Stomach (tissue), 9 donors: ENCODE measurements around the gene NUDT2. TPM values are rescaled to one million over a fixed set of nuclear protein-coding genes. Genes with fewer than 3 reads are reported as not detected.

ENCODE experiments used
- DNase-seq, 2 donors: peaks; one replicate each; pipeline versions ENCODE4 v3.0.0 to v3.0.0-alpha.2; 2013 to 2019
- H3K27ac ChIP-seq, 5 donors: fragments of 200-600 bp in 4 of 5; sonication (generic) in 4 of 5; one replicate each; pipeline ENCODE4 v1.5.1; 2013 to 2019; ENCODE audit warnings: mild to moderate bottlenecking in 1 of 5, moderate library complexity in 1 of 5
- H3K27me3 ChIP-seq, 3 donors: fragments of 200-600 bp; sonication (generic); one replicate each; pipeline ENCODE4 v1.5.1; 2017 to 2019; ENCODE audit warnings: mixed run types in 1 of 3
- H3K36me3 ChIP-seq, 4 donors: fragments of 200-600 bp; sonication (generic); 1 replicate in 3 of 4; 2 replicates in 1 of 4; pipeline ENCODE4 v1.5.1; 2016 to 2019
- H3K4me1 ChIP-seq, 4 donors: fragments of 200-600 bp; sonication (generic); one replicate each; pipeline ENCODE4 v1.5.1; 2016 to 2019
- H3K4me3 ChIP-seq, 4 donors: fragments of 200-600 bp; sonication (generic) in 3 of 4; one replicate each; pipeline ENCODE4 v1.5.1; 2016 to 2019; ENCODE audit warnings: mild to moderate bottlenecking in 1 of 4
- H3K9me3 ChIP-seq, 4 donors: fragments of 200-600 bp; sonication (generic); one replicate each; pipeline ENCODE4 v1.5.1; 2016 to 2019
- EP300 ChIP-seq: sonication (generic); formaldehyde crosslinking; IDR thresholded peaks from one replicate; pipeline ENCODE4 v1.6.1; 2017; ENCODE audit warnings: antibody characterized with exemption
- POLR2A ChIP-seq, 4 donors: fragments of 450-650 bp; IDR thresholded peaks; one replicate each; pipeline ENCODE4 v1.6.1; 2016; ENCODE audit warnings: antibody characterized with exemption in 4 of 4, control low read depth in 2 of 4, mild to moderate bottlenecking in 1 of 4, moderate library complexity in 1 of 4
- POLR2AphosphoS5 ChIP-seq, 3 donors: sonication (generic); formaldehyde crosslinking; IDR thresholded peaks; one replicate each; pipeline ENCODE4 v1.6.1; 2016; ENCODE audit warnings: antibody characterized with exemption in 3 of 3
- WGBS, 5 donors: extraction: QIAGEN DNeasy Blood & Tissue Kit in 3 of 5; methylation state at CpG; one replicate each; pipeline versions ENCODE4 v1.1.5 to v1.1.7; 2013 to 2018; 5-methylcytosine and 5-hydroxymethylcytosine counted together
- intact Hi-C: fragments of 100-400 bp; cut with DNase I; formaldehyde crosslinking; loops from one replicate; pipeline ENCODE4 v1.15.1; 2023; ENCODE audit warnings: low total_unique reads
- polyA plus RNA-seq, 3 donors: library from polyadenylated mRNA; stranded (reverse); fragments of 200-250 nt; gene quantifications; one replicate each; pipeline ENCODE4 v1.2.3, GENCODE V29; 2013
- total RNA-seq, 5 donors: library from RNA; depleted of rRNA; stranded (reverse); fragments of >200 nt; gene quantifications; one replicate each; pipeline versions ENCODE4 v1.1.0 to v1.2.3, GENCODE V29; 2014 to 2016
- TF ChIP-seq, protein P1 (sequence below), 7 experiments: fragments of 450-650 bp in 4 of 7; fragments of 200-600 bp in 3 of 7; sonication (generic) in 3 of 7; IDR thresholded peaks; one replicate each; pipeline ENCODE4 v1.5.1; 2016 to 2019; ENCODE audit warnings: antibody characterized with exemption in 7 of 7, control low read depth in 2 of 7, mild to moderate bottlenecking in 1 of 7
- donor health status: healthy with polysubstance abuse.
- donor health status: Bipolar disorder and iron deficiency.
- donor health status: healthy.

Gene NUDT2
- total and polyA plus RNA-seq, 8 donors, result 0.87 to 73.2 (median 23.1) TPM

DNA sequence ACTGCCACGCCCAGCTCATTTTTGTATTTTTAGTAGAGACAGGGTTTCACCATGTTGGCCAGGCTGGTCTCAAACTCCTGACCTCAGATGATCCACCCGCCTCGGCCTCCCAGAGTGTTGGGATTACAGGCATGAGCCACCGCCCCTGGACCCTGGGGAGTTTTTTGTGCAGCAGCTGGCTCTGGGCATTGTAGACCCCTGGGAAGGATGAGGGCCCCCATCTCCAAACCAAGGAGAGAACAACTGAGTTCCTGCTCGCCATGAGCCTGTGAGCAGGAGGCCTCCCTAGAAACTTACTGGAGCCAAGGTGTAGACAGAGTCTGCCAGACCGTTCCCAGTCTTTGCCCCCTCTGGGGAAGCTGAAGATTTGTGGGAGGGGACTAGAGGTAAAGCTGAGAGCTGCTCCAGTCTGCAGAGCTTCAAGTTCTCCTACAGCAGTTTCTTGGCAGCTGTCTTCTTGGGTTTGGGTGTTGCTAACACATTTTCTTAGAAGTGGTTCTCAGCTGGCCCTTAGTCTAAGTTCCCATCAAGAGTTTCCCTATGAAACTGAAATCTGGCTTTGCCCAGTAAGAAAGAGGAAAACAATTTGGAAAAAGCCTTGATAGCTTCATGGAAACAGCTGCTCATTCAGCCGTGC lies 12.4 kb downstream of the NUDT2 start:
- no peaks in the 10 kb centered on the region for H3K27me3 ChIP-seq
- DNase-seq, result peak in 1 of 2 donors; percentile 60
- H3K36me3 ChIP-seq, result peaks cover 0 to 61% (median 46%) of the 10 kb centered on the region in 4 donors
- TF ChIP-seq, protein P1, sequence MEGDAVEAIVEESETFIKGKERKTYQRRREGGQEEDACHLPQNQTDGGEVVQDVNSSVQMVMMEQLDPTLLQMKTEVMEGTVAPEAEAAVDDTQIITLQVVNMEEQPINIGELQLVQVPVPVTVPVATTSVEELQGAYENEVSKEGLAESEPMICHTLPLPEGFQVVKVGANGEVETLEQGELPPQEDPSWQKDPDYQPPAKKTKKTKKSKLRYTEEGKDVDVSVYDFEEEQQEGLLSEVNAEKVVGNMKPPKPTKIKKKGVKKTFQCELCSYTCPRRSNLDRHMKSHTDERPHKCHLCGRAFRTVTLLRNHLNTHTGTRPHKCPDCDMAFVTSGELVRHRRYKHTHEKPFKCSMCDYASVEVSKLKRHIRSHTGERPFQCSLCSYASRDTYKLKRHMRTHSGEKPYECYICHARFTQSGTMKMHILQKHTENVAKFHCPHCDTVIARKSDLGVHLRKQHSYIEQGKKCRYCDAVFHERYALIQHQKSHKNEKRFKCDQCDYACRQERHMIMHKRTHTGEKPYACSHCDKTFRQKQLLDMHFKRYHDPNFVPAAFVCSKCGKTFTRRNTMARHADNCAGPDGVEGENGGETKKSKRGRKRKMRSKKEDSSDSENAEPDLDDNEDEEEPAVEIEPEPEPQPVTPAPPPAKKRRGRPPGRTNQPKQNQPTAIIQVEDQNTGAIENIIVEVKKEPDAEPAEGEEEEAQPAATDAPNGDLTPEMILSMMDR (IDR thresholded peaks at IDR 0.05), result no peak
- no peak for TF ChIP-seq EP300
- TF ChIP-seq POLR2A (IDR thresholded peaks at IDR 0.05), result no peak
- TF ChIP-seq POLR2AphosphoS5 (IDR thresholded peaks at IDR 0.05), result no peak
- H3K9me3 ChIP-seq, result no peaks in the 10 kb centered on the region
- H3K27ac ChIP-seq, result peak overlapping the region; percentile 34 to 89 (median 84)
- 66 to 85% (median 83%) methylated on average over 7 of the region's 7 CpGs for whole genome bisulfite sequencing, 5 donors
- peaks cover 43 to 74% (median 57%) of the 10 kb centered on the region in 4 donors for H3K4me1 ChIP-seq
- intact Hi-C loops, result no loop called here
- H3K4me3 ChIP-seq, result no peak overlapping the region

DNA sequence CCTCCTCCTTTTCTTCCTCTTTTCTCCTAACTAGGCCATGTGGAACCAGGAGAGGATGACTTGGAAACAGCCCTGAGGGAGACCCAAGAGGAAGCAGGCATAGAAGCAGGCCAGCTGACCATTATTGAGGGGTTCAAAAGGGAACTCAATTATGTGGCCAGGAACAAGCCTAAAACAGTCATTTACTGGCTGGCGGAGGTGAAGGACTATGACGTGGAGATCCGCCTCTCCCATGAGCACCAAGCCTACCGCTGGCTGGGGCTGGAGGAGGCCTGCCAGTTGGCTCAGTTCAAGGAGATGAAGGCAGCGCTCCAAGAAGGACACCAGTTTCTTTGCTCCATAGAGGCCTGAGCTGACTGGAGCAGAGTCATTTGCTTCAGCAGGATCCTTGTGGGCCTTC lies 13.7 kb downstream of the NUDT2 start:
- DNase-seq, result peak; percentile 72 to 82
- Histone ChIP-seq H3K4me1 (peaks cover 43 to 85% (median 63%) of the 10 kb centered on the region in 4 donors), H3K27ac (peak overlapping the region; percentile 79 to 89 (median 84)), H3K9me3 (no peaks in the 10 kb centered on the region), H3K36me3 (peaks cover 0 to 52% (median 42%) of the 10 kb centered on the region in 4 donors), H3K4me3 (no peak overlapping the region), H3K27me3 (no peaks in the 10 kb centered on the region)
- TF ChIP-seq, protein P1 (IDR thresholded peaks at IDR 0.05), result no peak
- TF ChIP-seq POLR2A (IDR thresholded peaks at IDR 0.05) (no peak), EP300 (peak; percentile 80), POLR2AphosphoS5 (IDR thresholded peaks at IDR 0.05) (peak; percentile 30 to 72 (median 53))
- WGBS, 5 donors, result 22 to 54% (median 47%) methylated on average over 5 of the region's 5 CpGs
- intact Hi-C loops, result no loop called here

DNA sequence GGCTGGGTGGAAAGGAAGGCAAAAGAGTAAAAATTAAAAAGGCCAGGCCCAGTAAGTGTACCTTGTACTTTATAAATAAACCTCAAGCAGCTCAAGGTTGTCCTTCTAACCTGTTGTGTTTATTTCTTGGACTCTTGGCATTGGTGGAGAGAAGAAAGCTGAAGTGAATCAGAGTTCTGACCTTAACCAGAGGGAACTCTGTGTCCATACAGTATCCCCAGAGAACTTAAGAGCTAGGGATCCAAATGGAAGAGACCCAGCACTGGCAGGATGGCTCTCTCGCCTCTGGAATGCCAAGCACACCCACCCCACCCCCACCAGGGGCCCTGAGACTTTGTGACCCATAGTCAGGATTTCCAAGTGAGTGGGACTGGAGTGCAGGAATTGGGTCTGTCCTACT lies 14.2 kb downstream of the NUDT2 start:
- TF ChIP-seq, protein P1 (IDR thresholded peaks at IDR 0.05), result no peak
- TF ChIP-seq POLR2A (IDR thresholded peaks at IDR 0.05) (no peak), POLR2AphosphoS5 (IDR thresholded peaks at IDR 0.05) (peak in 2 of 3 donors; percentile 37 to 50), EP300 (no peak)
- Histone ChIP-seq H3K27ac (peak overlapping the region; percentile 79 to 89 (median 85)), H3K27me3 (no peaks in the 10 kb centered on the region), H3K4me3 (no peak overlapping the region), H3K4me1 (peaks cover 43 to 88% (median 61%) of the 10 kb centered on the region in 4 donors), H3K9me3 (no peaks in the 10 kb centered on the region), H3K36me3 (peaks cover 0 to 50% (median 40%) of the 10 kb centered on the region in 4 donors)
- 32 to 60% (median 43%) methylated on average over 1 of the region's 1 CpG for WGBS, 5 donors
- intact Hi-C loops, result no loop called here
- no peak for DNase-seq

DNA sequence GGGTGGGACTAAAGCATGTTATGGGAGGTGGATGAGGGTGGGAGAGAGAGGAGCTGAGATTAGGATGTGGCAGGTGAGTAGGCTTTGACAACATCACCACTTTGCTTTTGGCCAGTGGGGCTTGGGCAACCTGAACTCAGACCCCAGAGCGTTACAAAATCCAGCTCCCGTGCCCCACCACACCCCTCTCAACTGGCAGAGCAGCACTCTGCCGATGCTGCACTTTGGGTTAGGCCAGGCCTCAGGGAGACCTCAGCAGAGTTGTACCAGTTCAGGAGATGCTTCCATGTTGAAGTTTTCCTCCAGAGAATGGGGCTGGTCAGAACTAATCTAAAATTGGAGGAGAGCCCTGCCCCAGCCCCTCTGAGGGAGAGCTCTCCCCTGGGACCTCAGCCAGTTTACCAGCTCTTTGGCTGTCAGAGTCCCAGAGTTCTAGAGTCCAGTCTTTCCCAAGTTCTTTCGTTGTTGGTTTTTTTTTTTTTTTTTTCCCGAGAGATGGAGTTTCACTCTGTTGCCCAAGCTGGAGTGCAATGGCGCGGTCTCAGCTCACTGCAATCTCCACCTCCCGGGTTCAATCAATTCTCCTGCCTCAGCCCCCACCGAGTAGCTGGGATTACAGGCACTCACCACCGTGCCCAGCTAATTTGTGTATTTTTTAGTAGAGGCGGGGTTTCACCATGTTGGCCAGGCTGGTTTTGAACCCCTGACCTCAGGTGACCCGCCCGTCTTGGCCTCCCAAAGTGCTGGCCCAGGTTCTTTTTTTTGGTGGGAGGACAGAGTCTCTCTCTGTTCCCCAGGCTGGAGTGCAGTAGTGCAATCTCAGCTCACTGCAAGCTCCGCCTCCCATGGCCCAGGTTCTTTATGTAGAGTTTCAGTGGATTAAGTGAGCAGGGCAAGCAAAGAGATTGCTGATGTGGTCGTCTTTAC lies 17.8 kb downstream of the NUDT2 start:
- Histone ChIP-seq H3K4me1 (peaks cover 35 to 72% (median 45%) of the 10 kb centered on the region in 4 donors), H3K27ac (peak overlapping the region; percentile 2 to 89 (median 50)), H3K4me3 (no peak overlapping the region), H3K9me3 (no peaks in the 10 kb centered on the region), H3K36me3 (peaks cover 0 to 20% (median 8%) of the 10 kb centered on the region in 4 donors), H3K27me3 (no peaks in the 10 kb centered on the region)
- intact Hi-C loops, result no loop called here
- DNase-seq, result no peak
- TF ChIP-seq POLR2AphosphoS5 (IDR thresholded peaks at IDR 0.05) (no peak), EP300 (no peak), POLR2A (IDR thresholded peaks at IDR 0.05) (no peak)
- TF ChIP-seq, protein P1 (IDR thresholded peaks at IDR 0.05), result no peak
- WGBS, 5 donors, result 43 to 63% (median 53%) methylated on average over 12 to 15 of the region's 15 CpGs
